Measurements from ENCODE around the gene CLASP2.
"Not testable (repeated sequence)": the region's sequence is repeated elsewhere in the genome, so short reads cannot be mapped to it uniquely, and the experiment has no call there.

Gene CLASP2

GRCh38 chr3:33687406-33688010 lies 30.5 kb downstream of the CLASP2 start:
- no peak for DNase-seq (ENCODE audit: low read depth in 2 of 2)

GRCh38 chr3:33682770-33683169 lies 35.3 kb downstream of the CLASP2 start:
- DNase-seq (ENCODE audit: low read depth in 2 of 2), result no peak

- no peak for DNase-seq (ENCODE audit: low read depth in 2 of 2)
These were observed 36.4 kb downstream of the CLASP2 start for GRCh38 chr3:33681667-33682066.

- DNase-seq (ENCODE audit: low read depth in 2 of 2), result no peak
These were observed 40.0 kb downstream of the CLASP2 start for GRCh38 chr3:33678073-33678472.

GRCh38 chr3:33673436-33673835 lies 44.6 kb downstream of the CLASP2 start:
- not testable (repeated sequence) for DNase-seq (ENCODE audit: low read depth in 2 of 2)

- DNase-seq (ENCODE audit: low read depth in 2 of 2), result no peak
These were observed 49.4 kb downstream of the CLASP2 start for GRCh38 chr3:33668618-33669017.

GRCh38 chr3:33665294-33665693 lies 52.8 kb downstream of the CLASP2 start:
- DNase-seq (ENCODE audit: low read depth in 2 of 2), result no peak

GRCh38 chr3:33664195-33664594 lies 53.9 kb downstream of the CLASP2 start:
- peak; percentile 53 to 57 for DNase-seq (ENCODE audit: low read depth in 2 of 2)

GRCh38 chr3:33663042-33663441 lies 55.0 kb downstream of the CLASP2 start:
- no peak for DNase-seq (ENCODE audit: low read depth in 2 of 2)

- no peak for DNase-seq (ENCODE audit: low read depth in 2 of 2)
These were observed 58.1 kb downstream of the CLASP2 start for GRCh38 chr3:33659856-33660434.

- DNase-seq (ENCODE audit: low read depth in 2 of 2), result peak; percentile 31 to 42
These were observed 58.8 kb downstream of the CLASP2 start for GRCh38 chr3:33658991-33659848.

GRCh38 chr3:33658621-33658990 lies 59.4 kb downstream of the CLASP2 start:
- no peak for DNase-seq (ENCODE audit: low read depth in 2 of 2)

GRCh38 chr3:33658039-33658438 lies 60.0 kb downstream of the CLASP2 start:
- no peak for DNase-seq (ENCODE audit: low read depth in 2 of 2)

GRCh38 chr3:33652736-33653135 lies 65.3 kb downstream of the CLASP2 start:
- DNase-seq (ENCODE audit: low read depth in 2 of 2), result no peak

- DNase-seq (ENCODE audit: low read depth in 2 of 2), result not testable (repeated sequence)
These were observed 67.0 kb downstream of the CLASP2 start for GRCh38 chr3:33651101-33651500.

- no peak for DNase-seq (ENCODE audit: low read depth in 2 of 2)
These were observed 67.6 kb downstream of the CLASP2 start for GRCh38 chr3:33650495-33650894.

- no peak for DNase-seq (ENCODE audit: low read depth in 2 of 2)
These were observed 69.3 kb downstream of the CLASP2 start for GRCh38 chr3:33648793-33649192.

- no peak for DNase-seq (ENCODE audit: low read depth in 2 of 2)
These were observed 71.6 kb downstream of the CLASP2 start for GRCh38 chr3:33646406-33646805.

- DNase-seq (ENCODE audit: low read depth in 2 of 2), result no peak
These were observed 72.9 kb downstream of the CLASP2 start for GRCh38 chr3:33645060-33645647.

- no peak for DNase-seq (ENCODE audit: low read depth in 2 of 2)
These were observed 73.5 kb downstream of the CLASP2 start for GRCh38 chr3:33644582-33644981.

- no peak for DNase-seq (ENCODE audit: low read depth in 2 of 2)
These were observed 75.2 kb downstream of the CLASP2 start for GRCh38 chr3:33642806-33643205.

- DNase-seq (ENCODE audit: low read depth in 2 of 2), result no peak
These were observed 78.2 kb downstream of the CLASP2 start for GRCh38 chr3:33639889-33640288.

GRCh38 chr3:33637482-33637881 lies 80.6 kb downstream of the CLASP2 start:
- DNase-seq (ENCODE audit: low read depth in 2 of 2), result no peak
